ENCODE data around the gene HDAC5. TPM values are rescaled to one million over a fixed set of nuclear protein-coding genes. Genes with fewer than 3 reads are reported as not detected.
"Not testable (repeated sequence)": the region's sequence is repeated elsewhere in the genome, so short reads cannot be mapped to it uniquely, and the experiment has no call there.

HDAC5 gene
- total RNA-seq, 4 donors from 2014 or later = 45.3 to 182 (median 70.8) TPM

DNA sequence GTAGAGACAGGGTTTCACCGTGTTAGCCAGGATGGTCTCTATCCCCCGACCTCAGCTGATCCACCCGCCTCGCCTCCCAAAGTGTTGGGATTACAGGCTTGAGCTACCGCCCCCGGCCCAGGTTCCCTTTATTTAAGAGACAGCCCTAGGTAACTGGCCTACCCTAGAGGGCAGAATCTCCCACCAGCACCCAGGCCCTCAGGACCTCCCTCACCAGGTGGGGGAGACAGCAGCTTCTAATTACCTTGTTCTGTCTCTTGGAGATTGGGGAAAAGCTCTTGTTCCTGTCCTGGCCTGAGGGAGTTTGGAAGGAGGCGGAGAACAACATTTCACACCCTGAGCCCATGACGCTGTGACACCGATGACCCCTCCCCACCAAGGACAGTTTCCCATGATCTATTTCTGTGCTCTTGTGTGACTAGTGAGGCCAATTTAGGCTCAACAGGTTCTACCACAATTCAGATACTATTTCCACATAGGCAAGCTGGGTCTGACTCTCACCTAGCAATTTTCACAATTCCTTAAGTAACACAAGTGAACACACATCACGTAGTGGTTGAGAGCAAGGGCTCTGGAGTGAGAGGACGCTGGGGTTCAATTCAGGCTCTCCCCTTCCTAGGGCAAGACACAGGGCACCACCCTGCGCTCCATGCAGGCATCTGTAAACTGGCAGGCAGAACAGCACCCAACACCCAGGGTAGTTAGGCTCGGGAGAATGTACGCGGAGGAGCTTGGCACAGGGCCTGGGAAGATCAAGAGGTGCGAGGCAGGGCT lies 20.4 kb downstream of the HDAC5 start:
- H3K9me3 ChIP-seq = no peaks in the 10 kb centered on the region
- peak overlapping the region in 1 of 4 donors; percentile 1 for H3K27ac ChIP-seq
- TF ChIP-seq EP300 (IDR thresholded peaks at IDR 0.05; ENCODE audit: low read depth) (no peak), POLR2AphosphoS5 (IDR thresholded peaks at IDR 0.05) (no peak), POLR2A (IDR thresholded peaks at IDR 0.05) (no peak)
- TF ChIP-seq, protein P1, sequence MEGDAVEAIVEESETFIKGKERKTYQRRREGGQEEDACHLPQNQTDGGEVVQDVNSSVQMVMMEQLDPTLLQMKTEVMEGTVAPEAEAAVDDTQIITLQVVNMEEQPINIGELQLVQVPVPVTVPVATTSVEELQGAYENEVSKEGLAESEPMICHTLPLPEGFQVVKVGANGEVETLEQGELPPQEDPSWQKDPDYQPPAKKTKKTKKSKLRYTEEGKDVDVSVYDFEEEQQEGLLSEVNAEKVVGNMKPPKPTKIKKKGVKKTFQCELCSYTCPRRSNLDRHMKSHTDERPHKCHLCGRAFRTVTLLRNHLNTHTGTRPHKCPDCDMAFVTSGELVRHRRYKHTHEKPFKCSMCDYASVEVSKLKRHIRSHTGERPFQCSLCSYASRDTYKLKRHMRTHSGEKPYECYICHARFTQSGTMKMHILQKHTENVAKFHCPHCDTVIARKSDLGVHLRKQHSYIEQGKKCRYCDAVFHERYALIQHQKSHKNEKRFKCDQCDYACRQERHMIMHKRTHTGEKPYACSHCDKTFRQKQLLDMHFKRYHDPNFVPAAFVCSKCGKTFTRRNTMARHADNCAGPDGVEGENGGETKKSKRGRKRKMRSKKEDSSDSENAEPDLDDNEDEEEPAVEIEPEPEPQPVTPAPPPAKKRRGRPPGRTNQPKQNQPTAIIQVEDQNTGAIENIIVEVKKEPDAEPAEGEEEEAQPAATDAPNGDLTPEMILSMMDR (IDR thresholded peaks at IDR 0.05) = no peak
- peaks cover 8 to 19% (median 11%) of the 10 kb centered on the region in 4 donors for H3K4me1 ChIP-seq
- no peak for DNase-seq
- 83 to 84% methylated on average over 6 to 15 of the region's 16 CpGs for WGBS, 2 donors (ENCODE audit: low coverage in 1 of 2)
- intact Hi-C loops (cut with DNase I; ENCODE audit: low total_unique reads) (no loop called here), in situ Hi-C loops (cut with MboI; ENCODE audit: low pct_ligation_motif_present in 1 of 4, low pct_unique_long_range_greater_than_20kb in 1 of 4, low sequenced_read_pairs in 3 of 4) (no loop called here)
- H3K27me3 ChIP-seq = no peaks in the 10 kb centered on the region
- H3K36me3 ChIP-seq = no peaks in the 10 kb centered on the region
- H3K4me3 ChIP-seq = no peak overlapping the region

DNA sequence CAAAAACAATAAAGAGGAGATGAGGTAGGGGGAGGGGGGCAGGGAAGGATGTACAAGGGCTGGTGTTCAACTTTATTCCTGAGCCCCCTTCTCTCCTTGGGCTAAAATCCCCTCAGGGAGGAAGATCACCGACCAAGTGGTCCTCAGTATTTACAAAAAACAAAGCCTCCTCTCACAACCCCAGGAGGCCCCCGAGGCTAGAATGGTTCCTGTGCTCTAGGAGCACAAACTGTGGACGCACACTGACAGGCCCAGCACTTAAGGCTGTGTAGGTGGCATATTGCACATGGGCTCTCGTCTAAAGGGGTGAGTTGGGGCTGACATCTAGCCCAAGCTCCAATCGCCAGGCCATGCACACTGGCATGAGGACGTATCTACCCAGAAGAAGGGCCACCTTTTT lies 21.6 kb downstream of the HDAC5 start:
- H3K36me3 ChIP-seq; H3K4me3 ChIP-seq; in situ Hi-C loops (cut with MboI; ENCODE audit: low pct_ligation_motif_present in 1 of 4, low pct_unique_long_range_greater_than_20kb in 1 of 4, low sequenced_read_pairs in 3 of 4); H3K27ac ChIP-seq; DNase-seq; intact Hi-C loops (cut with DNase I; ENCODE audit: low total_unique reads); H3K9me3 ChIP-seq; H3K27me3 ChIP-seq: not testable (repeated sequence)
- 86% methylated on average over 6 of the region's 6 CpGs; no CpG with 5 or more reads in 1 of the 2 donors for WGBS, 2 donors (ENCODE audit: low coverage in 1 of 2)
- peaks cover 7 to 15% (median 8%) of the 10 kb centered on the region in 4 donors for H3K4me1 ChIP-seq

GRCh38 chr17:44097110-44097958 lies 26.1 kb downstream of the HDAC5 start:
- 81% methylated on average over 13 of the region's 13 CpGs; no CpG with 5 or more reads in 1 of the 2 donors for WGBS, 2 donors (ENCODE audit: low coverage in 1 of 2)
- Histone ChIP-seq H3K27ac (peak overlapping the region; percentile 77 to 86 (median 80)), H3K36me3 (peaks cover 0 to 10% (median 0%) of the 10 kb centered on the region in 4 donors), H3K9me3 (no peaks in the 10 kb centered on the region), H3K4me1 (peaks cover 19 to 30% (median 26%) of the 10 kb centered on the region in 4 donors), H3K27me3 (no peaks in the 10 kb centered on the region), H3K4me3 (no peak overlapping the region)
- in situ Hi-C loops (cut with MboI; ENCODE audit: low pct_ligation_motif_present in 1 of 4, low pct_unique_long_range_greater_than_20kb in 1 of 4, low sequenced_read_pairs in 3 of 4) (no loop called here), intact Hi-C loops (cut with DNase I; ENCODE audit: low total_unique reads) (no loop called here)
- DNase-seq = no peak
- no peak for TF ChIP-seq POLR2AphosphoS5 (IDR thresholded peaks at IDR 0.05)
- TF ChIP-seq EP300 (IDR thresholded peaks at IDR 0.05; ENCODE audit: low read depth) = no peak
- TF ChIP-seq POLR2A (IDR thresholded peaks at IDR 0.05) = no peak
- TF ChIP-seq, protein P1 (IDR thresholded peaks at IDR 0.05) = no peak

DNA sequence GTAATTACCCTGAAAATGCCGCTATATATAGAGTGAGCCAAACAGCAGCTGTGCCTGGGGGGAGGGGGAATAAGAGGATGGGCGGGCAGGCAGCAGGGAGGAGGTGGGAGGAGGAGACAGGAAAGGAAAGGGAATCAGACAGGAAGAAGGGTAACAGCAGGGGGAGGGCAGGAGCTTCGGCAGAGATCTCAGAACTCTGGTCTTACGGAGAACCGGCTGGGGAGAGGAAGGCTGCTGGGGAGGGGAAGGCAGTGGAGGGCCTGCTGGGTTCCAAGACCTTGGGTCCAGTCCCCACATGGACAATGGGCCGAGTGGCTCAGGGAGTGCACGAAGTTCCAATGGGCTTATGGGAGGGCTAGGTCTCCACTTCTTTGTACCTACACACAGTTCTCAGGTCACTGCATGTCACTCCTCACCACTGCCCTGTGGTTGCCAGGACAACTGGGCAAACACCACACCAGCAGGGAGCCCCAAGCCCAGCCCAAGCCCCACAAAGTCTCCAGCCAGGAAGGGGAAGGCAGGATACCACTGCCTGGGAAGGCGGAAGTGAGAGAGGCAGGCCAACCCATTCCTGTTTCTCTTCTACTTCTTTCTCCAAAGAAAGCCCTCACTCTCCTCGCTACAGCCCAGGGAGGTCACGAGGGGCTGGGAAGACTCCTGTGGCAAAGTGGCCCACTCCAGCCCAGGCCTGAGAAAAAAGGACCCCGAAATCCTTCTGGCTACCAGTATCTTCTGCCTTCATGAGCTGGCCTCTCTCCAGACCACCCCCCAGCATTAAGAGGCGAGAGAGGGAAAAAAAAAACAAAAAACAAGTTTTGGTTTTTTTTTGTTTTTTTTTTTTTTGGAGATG lies 27.6 kb downstream of the HDAC5 start:
- Histone ChIP-seq H3K4me3 (peak overlapping the region in 2 of 4 donors; percentile 7 to 18), H3K4me1 (peaks cover 19 to 27% (median 26%) of the 10 kb centered on the region in 4 donors)
- 37 to 44% methylated on average over 4 to 12 of the region's 12 CpGs for WGBS, 2 donors (ENCODE audit: low coverage in 1 of 2)

More for the DNA sequence above, 27.6 kb downstream of the HDAC5 start:
- TF ChIP-seq EP300 (IDR thresholded peaks at IDR 0.05; ENCODE audit: low read depth) (no peak), POLR2AphosphoS5 (IDR thresholded peaks at IDR 0.05) (peak in 1 of 3 donors; percentile 12), POLR2A (IDR thresholded peaks at IDR 0.05) (peak; percentile 31)
- TF ChIP-seq, protein P1 (IDR thresholded peaks at IDR 0.05) = no peak
- H3K9me3 ChIP-seq = no peaks in the 10 kb centered on the region
- peak overlapping the region; percentile 77 to 86 (median 80) for H3K27ac ChIP-seq
- H3K27me3 ChIP-seq = no peaks in the 10 kb centered on the region
- peak; percentile 58 for DNase-seq
- intact Hi-C loops (cut with DNase I; ENCODE audit: low total_unique reads) (no loop called here), in situ Hi-C loops (cut with MboI; ENCODE audit: low pct_ligation_motif_present in 1 of 4, low pct_unique_long_range_greater_than_20kb in 1 of 4, low sequenced_read_pairs in 3 of 4) (no loop called here)
- peaks cover 0 to 14% (median 2%) of the 10 kb centered on the region in 4 donors for H3K36me3 ChIP-seq

All from transverse colon (tissue), 4 donors.